Caki2 (cell line): ENCODE measurements around the gene RAPGEF4. TPM values are rescaled to one million over a fixed set of nuclear protein-coding genes. Genes with fewer than 3 reads are reported as not detected.
"Not testable (repeated sequence)": the region's sequence is repeated elsewhere in the genome, so short reads cannot be mapped to it uniquely, and the experiment has no call there.

Source experiments
- DNase-seq: peaks from one replicate; pipeline ENCODE4 v3.0.0-alpha.2; 2015; ENCODE audit warnings: low read depth
- in situ Hi-C: cut with HindIII; loops from 2 replicates; pipeline ENCODE4 v1.10.0; 2016; ENCODE audit warnings: low sequenced_read_pairs, low pct_unique_long_range_greater_than_20kb, mixed read lengths
- total RNA-seq: library from RNA; depleted of rRNA; stranded (reverse); fragments of >200 nt; shearing (Covaris generic); gene quantifications from 2 replicates; pipeline ENCODE4 v1.2.3, GENCODE V29; 2014; ENCODE audit warnings: low replicate concordance

The RAPGEF4 gene
- total RNA-seq, 1 experiment from 2014 or later = not detected

DNA sequence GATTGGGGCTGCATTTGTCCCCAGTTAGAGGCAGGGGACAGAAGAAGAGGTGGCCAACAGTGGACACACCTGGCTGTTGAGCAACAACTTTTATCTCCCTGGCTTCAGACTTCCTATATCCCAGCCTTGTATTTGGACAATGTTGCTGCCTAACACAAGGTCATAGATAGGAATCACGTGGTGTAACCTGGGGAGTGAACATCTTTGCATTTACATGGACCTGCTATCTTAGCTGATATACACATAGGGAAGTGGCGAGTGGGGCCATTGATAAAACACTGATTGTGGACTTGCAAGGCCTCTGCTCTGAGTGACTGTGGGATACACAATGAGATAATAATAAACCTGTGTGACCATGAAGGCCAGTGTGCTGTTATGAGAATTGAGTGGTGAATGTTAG is 26.9 kb downstream of the RAPGEF4 start:
- in situ Hi-C loops = no loop called here
- no peak for DNase-seq

DNA sequence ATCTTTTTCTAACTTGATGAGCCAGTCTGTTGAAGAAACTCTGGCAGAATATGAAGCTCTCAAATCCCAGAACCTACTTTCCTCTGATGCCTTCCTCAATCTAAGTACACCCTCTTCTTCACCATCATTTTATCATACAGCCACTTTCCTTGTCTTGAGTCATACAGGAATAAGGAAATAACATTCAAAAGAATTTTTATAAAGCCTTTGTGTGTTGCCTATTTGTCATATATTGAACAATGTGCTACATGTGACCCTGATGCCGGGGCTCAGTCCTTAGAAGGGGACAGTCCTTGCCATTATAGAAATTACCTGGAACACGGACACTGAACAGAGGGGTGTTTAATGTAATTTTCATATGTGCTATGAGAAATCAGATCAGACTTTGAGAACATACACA is 27.4 kb downstream of the RAPGEF4 start:
- DNase-seq = no peak
- in situ Hi-C loops = no loop called here

DNA sequence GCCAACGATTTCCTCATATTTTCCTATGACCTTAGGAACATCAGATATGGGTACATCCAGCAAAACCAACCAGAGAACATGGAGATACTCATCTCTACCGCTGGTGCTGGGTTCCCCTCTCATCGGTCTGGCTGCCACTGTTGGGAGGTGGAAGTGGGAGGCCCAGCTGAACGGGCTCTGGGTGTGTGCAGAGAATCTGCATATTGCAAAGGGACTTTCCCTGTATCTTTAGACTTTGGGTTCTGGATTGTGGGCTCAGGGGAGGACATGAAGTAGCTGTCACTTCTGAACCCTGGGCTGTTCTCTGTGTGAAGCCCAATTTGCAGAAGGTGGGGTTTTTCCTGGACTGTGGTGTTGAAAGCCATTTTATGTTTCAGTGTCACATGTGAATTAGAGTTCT is 30.0 kb downstream of the RAPGEF4 start:
- DNase-seq = no peak
- in situ Hi-C loops = no loop called here

DNA sequence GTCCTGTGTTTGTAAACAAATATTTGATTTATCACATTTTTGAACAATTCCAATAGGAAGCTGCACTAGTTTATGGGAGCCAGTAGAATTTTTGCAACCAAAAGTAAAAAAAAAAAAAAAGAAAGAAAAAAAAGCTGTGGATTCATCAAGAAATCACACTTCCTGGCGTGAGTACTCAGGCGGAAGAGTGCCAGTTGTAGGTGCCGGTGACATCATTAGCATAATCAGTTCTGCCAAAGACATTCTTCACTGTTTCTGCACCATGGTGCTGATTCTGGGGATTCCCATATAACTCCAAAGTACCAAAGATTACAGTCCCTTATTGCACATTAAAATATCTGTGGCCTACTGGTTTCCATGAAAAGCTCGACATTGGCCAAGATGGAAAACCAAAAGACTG is 32.8 kb downstream of the RAPGEF4 start:
- DNase-seq = no peak
- in situ Hi-C loops = no loop called here

DNA sequence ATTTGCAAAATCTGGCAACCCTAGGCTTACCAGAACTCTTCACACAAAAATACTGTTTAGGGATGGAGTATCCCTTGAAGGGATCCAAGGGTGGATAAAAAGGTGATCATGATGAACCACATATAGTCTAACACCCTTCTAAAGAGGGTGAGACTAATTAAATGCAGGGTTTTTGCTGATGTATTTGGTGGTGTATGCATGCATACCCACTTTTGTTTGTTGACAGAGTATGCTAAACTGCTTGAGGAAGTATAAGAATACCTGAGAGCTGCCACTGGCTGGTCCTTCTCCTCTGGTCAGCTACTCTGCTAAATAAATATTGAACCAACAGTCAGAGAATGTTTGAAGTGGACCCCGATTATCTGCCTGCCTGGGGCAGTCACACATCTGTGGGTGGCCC is 34.2 kb downstream of the RAPGEF4 start:
- in situ Hi-C loops = no loop called here
- DNase-seq = no peak

DNA sequence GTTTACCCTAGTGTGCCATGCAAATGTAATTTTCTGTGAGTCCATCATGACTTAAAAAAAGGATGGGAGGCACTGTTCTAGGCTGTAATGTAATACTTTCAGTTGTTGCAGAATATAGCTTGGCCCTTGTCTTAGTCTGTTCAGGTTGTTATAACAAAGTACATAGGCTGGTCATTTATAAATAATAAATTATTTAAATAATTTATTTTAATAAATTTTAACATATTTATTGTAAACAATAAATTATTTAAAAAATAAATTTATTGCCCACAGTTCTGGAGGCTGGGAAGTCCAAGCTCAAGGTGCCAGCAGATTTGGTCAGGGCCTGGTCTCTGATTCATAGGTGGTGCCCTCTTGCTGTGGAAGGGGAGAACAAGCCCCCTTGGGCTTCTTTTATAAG is 35.2 kb downstream of the RAPGEF4 start:
- no peak for DNase-seq
- in situ Hi-C loops = no loop called here

DNA sequence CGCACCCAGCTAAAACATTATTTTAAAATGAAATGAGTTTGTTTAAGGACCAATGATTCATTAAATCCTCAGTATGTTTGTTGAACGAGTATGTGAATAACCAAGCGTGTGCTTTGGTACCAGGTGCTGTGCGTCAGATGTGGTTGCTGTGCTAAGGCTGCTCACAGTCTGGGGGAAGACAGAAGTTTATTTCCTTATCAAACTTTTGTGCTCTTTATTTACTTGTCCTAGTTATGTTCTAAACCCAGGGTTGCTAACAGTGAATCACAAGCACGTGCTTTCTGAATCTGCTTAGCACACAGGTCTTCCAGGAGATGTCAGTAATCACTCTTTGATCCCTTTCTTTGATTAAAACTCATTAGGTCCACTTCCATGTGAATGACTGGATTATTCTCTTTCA is 37.0 kb downstream of the RAPGEF4 start:
- peak; percentile 41 for DNase-seq

DNA sequence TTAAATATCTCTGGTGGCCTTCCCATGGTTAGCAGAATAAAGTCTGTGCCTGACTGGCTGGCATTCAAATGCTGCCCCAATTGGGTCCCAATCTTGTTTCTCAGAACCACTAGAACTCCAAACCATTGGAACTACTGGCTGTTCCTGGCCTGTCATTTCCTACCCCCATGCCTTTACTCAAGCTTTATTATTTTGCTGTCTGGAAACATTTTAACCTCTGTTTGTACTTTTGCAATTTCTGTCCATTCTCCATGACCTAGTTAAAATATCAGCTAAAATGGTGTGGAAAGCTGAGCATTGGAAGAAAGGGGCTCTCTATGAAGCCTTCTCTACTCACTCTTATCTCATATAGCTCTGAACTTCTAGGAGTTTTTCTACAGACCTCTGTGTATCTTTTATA is 38.7 kb downstream of the RAPGEF4 start:
- no peak for DNase-seq
- in situ Hi-C loops = no loop called here

More for the DNA sequence above, 37.0 kb downstream of the RAPGEF4 start:
- in situ Hi-C loops = no loop called here

DNA sequence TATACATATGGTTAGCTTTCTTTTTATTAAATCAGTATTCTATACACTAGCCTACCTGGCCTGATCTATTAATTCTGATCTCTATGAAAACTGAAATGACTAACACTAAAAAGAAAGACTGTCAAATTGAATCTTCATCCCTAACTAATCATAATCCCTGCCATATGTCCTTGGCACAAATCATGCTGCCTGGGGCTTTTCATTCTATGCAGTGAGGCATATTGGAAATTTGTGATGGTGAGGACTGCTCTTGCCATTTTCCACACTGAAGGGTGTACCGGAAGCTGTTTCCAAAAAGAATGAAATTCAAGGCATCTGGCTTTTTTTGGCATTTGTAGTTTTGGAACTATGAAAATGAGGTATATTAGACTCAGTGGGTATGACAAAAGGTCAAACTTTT is 39.7 kb downstream of the RAPGEF4 start:
- in situ Hi-C loops = no loop called here
- DNase-seq = no peak

DNA sequence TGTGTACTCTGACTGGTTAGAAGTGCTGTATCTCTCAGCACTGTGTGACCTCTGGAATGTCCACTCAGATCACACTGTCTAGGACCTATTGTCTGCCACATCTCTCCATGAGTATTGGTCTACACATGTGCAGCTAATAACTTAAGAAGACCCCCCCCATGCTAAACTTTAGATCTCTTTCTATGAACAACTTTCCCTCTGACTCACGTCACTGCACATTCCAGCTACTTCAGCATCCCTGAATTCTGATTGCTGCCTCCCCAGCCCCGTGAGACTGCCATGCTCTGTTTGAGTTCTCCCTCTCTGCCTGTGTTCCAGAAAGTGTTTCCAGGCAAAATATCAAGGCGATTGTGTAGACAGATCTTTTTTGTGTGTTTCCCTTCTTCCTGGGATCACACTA is 41.8 kb downstream of the RAPGEF4 start:
- in situ Hi-C loops = no loop called here
- DNase-seq = no peak

DNA sequence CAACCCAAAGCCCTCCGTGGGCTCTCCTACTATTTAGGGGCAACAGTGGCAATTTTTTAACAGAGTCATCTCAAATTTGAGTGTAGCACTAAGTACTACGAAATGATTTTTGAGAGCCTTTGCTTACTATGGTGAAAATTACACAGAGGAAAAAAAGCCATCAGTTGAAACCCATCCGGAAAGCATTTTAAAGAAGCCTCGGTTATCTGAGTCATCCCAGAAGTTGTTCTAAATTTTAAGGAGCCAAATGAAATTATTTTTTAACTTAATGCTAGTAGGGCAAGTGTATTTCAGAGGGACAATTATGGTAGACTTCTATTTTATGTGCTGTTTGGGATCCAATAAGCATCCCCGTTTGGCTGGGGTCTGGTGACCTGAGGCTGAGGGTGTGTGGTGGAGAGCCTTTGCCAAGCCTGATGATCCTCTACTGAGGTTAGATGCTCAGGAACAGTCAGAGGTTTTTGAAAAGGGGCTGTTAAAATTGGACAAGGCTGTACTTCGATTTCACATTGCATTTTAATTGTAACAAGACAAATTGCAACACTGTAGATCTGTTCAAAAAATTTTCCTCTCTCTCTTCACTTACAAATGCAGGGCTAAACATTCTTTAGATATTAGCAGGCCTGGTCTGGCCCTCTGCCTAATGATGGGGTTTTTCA is 47.0 kb downstream of the RAPGEF4 start:
- in situ Hi-C loops = no loop called here
- DNase-seq = no peak

DNA sequence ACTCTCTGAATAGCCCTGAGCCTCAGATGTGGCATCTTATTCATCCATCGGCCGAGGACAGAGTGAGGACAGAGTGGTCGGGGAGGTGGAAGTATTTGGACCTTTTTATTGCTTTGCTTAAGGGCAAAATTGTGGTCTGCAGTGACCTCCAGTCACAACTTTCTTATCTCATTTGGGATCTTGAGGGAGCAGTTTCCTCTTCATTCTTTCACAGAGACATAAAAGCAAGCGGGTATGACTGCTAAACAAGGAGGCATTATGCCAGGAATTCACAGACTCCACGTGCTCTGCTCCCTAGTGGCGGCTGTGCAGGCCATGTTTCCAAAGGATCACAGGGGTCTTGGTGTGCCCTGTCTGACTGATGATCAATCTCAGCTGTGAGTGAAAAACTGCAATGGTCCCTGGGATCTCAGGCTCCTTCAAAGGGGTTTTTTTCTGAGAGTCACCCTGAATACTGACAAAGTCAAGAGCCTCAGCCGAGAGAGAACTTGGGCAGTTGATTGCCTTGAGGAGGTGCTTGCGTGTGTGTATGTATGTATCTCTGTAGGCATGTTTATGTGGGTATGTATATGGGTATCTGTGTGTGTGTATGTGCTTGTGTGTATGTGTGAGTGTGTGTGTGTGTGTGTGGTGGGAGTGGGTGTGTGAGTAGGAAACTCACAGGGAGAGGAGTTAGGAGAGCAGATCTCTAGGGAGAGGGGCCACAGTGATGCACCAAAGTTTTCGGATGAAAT is 47.7 kb downstream of the RAPGEF4 start:
- in situ Hi-C loops = no loop called here
- DNase-seq = peak; percentile 96

DNA sequence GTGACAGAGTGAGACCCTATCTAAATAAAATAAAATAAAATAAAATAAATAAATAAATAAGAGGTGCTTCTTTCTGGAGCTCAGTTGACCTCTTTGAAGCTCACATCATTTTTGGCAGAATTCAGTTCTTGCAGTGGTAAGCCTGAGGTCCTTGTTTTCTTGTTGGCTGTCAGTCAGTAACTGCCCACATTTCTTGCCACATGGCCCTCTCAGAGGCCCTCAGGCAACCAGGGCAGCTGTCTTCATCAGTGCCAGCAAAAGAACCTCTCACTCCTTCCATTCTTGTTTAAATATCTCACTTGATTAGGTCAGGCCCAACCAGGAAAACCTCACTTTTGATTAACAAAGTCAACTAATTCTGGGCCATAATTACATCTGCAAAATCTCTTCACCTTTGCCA is 53.2 kb downstream of the RAPGEF4 start:
- no peak for DNase-seq
- in situ Hi-C loops = no loop called here

DNA sequence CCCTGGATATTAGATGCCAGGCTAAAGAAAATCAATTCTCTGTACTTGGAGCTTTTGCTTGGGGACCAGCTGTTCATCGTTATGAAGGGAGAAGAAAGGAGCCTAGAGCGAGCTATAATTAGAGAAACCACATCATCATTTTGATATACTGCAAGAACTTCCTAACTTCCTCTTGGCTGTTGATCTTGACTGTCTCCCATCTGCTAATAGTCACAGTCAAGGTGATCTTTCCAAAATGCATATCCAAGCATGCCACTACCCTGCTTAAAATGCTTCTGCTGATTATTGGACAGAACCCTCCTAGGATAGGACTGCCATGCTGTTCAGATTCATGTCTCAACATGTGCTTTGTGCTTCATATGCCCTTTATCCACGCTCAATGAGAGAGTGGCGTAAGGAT is 54.8 kb downstream of the RAPGEF4 start:
- in situ Hi-C loops = no loop called here
- DNase-seq = no peak

DNA sequence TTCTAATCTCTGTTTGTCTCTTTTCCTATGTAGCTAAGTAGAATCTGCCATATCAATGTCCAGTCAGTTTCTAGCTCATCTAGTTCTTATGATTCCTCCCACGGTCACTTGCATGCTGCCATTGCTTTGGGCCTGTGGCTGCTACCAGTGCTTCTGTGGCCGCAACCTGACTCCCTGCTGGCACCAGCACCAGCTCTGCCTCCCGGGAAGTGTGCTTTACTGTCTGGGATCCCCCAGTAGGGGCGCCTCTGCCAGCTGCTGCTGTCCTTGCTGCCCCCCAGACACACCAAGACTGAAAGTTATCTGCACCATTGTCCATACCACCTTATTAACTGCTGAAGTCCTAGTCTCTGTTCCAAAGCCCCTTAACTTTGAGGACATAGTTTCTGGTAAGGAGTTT is 56.3 kb downstream of the RAPGEF4 start:
- in situ Hi-C loops = no loop called here
- no peak for DNase-seq

DNA sequence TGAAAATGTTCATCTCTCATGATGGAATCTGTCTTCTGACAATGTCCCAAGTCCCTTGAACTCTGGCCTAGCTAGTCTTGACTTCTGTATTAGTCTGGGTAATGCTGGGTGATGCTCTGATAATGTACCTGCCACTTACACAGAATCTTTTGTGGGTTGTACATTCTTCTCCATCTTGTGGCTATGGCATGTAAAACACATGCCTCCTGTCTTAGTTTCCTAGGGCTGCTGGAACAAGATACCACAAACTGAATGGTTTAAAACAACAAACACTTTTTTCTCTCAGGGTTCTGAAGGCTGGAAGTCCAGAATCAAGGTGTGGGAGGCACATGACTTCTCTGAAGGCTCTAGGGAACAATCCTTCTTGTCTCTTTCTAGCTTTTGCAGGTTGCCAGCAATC is 57.1 kb downstream of the RAPGEF4 start:
- no peak for DNase-seq

DNA sequence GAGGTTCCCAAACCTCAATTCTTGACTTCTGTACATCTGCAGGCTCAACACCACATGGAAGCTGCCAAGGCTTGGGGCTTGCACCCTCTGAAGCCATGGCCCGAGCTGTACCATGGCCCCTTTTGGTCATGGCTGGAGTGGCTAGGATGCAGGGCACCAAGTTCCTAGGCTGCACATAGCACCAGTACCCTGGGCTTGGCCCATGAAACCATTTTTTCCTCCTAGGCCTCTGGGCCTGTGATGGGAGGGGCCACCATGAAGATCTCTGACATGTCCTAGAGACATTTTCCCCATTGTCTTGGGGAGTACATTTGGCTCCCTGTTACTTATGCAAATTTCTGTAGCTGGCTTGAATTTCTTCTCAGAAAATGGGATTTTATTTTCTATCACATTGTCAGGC is 67.7 kb downstream of the RAPGEF4 start:
- DNase-seq, in situ Hi-C loops: not testable (repeated sequence)

More for the DNA sequence above, 57.1 kb downstream of the RAPGEF4 start:
- in situ Hi-C loops = no loop called here

DNA sequence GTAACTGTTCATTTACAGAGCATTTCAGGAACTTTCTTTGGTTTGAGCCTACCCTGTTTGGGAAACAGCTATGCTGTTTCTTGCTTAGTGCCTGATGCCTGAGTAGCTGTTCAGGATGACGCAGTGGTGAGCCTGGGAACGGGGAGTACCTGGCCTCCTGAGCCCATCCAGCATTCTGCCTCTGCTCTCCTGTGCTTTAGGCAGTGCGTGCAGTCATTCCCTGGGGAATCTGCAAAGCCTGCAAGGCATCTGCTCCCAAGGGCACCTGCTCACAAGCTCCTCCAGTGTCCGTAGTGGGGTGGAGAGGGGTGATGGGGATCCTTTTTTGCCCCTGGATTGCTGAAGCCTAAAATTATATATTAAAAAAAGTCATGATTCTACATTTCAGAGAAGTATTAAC is 68.8 kb downstream of the RAPGEF4 start:
- no peak for DNase-seq
- in situ Hi-C loops = no loop called here

DNA sequence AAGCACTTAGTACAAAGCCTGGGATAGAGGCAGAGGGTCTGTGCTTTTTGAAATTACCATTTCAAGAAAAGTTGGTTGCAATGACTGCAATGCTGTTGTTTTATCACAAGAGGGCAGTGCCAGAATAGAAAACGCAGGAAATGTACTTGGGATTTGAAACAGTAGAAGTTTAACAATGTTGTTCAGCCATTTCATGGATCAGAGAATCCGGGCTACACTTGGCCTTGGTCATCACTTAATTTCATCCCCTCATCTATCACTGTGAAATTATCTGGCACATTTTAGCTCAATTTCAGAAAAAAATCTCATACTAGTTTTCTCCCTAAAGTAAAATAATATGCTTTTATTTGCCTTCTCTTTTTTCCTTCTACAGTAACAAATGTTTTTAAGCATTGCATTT is 70.8 kb downstream of the RAPGEF4 start:
- in situ Hi-C loops = no loop called here
- DNase-seq = peak; percentile 40

DNA sequence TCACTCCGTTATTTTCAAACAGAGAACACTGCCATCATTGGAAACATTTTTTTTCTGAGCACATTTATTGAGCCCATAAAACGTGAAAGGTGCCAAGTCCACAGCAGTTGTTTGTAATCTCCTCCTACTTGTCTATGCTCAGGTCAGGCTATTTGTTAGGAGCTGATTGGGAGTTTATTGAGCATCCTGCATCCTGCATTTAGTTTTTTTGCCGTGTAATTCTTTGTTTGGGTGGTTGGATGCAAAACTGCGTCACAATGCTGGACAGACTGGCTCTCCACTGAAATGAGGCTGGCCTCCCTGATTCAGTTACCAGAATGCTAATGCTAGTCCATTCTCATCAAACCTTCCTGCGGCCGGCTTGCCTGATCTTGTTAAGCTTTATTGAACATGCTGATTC is 71.4 kb downstream of the RAPGEF4 start:
- in situ Hi-C loops = no loop called here
- no peak for DNase-seq
